Choroid plexus epithelial cell (primary cell): ENCODE results near the gene KCNK5.

ENCODE experiments used
- DNase-seq: peaks from one replicate; pipeline ENCODE4 v3.0.0-alpha.2; 2010; ENCODE audit warnings: low read depth
- H3K4me3 ChIP-seq: 2 replicates; pipeline ENCODE4 v1.5.1; 2011; ENCODE audit warnings: low read depth, mild to moderate bottlenecking, control low read depth, low read length, moderate library complexity
- CTCF ChIP-seq: conservative IDR thresholded peaks from 2 replicates; pipeline ENCODE4 v1.5.1; 2011; ENCODE audit warnings: low read depth, mild to moderate bottlenecking, control low read depth, inconsistent platforms, low read length, moderate library complexity

Gene KCNK5

DNA sequence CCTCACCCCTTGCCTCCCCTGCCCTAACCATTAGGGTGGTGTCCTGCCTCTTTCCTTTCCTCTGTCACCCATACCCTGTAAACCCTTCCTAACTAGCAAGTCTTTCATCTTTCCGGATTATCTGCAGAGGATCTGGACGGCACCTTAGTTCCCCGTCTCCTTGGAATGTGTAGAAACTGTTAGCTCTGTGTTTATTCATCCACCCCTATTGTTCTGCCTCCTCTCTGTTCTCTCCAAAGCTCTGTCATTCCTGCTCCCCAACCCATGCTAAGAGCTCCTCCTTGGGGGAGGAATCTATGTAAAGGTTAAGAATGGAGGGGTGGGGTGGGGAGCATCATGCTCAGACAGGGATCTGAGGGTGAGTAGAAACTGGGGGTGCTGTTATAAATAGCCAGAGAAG, 39.4 kb upstream of the KCNK5 start:
- H3K4me3 ChIP-seq = no peak overlapping the region
- TF ChIP-seq CTCF = no peak
- no peak for DNase-seq

DNA sequence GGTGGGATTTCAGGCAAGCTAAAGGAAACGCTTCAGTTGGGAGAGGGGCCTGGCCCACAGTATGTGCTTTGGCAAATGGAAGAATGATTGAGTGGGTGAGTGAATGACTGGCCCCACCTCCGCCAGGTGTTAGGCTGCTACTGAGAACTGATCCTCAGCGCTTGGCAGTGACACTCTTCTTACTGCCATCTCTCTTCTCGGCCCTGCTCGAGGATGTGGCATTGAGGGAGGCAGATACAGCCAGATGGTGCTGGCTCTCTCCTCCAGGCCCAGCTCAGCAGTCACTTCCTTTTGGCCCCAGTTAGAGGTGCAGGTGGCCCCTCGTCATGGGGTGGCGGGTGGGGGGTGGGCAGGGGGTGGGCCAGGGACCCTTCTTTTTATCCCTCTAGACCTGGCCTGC, 38.9 kb upstream of the KCNK5 start:
- TF ChIP-seq CTCF = no peak
- no peak for DNase-seq
- no peak overlapping the region for H3K4me3 ChIP-seq

DNA sequence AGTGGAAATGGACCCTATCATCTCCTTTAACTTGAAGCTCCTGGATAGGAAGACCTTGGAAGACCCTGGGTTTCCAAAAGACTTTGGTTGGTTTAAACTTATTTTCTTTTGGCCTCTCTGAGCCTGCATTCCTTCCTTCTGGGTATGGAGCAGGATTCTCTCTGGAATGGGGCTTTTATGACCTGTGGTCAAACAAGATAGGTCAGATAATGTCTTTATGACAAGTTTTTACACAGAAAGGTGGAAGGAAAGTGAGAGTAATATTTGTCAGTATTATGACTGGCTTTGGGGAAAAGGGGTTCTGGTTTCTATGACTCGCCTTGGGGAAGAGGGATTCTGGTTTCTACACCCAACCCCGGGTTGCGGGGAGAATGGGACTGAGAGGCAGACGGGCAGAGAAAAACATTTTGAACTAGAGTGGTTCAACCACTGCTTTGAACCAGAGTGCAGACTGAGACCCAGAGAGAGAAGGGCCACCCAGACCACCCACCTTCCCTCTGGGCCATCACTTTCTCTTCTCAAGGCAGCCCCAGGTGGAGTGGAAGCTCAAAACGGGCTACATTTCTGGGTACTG, 37.6 kb upstream of the KCNK5 start:
- no peak for DNase-seq
- H3K4me3 ChIP-seq = no peak overlapping the region
- no peak for TF ChIP-seq CTCF

DNA sequence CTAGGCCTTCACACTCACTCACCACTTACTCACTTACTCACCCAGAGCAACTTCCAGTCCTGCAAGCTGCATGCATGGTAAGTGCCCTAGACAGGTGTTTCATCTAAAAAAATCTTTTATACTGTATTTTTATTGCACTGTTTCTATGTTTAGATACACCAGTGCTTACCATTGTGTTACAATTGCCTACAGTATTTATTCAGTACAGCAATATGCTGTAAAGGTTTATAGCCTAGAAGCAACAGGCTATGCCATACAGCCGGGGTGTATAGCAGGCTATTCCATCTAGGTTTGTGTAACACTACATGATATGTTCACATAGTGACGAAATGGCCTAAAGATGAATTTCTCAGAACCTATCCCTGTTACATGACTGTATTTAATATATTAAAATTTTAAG, 37.1 kb upstream of the KCNK5 start:
- TF ChIP-seq CTCF = no peak
- DNase-seq = no peak
- H3K4me3 ChIP-seq = no peak overlapping the region

GRCh38 chr6:39263303-39264037, 34.2 kb upstream of the KCNK5 start:
- no peak overlapping the region for H3K4me3 ChIP-seq
- TF ChIP-seq CTCF = no peak
- no peak for DNase-seq

GRCh38 chr6:39261751-39262150, 32.5 kb upstream of the KCNK5 start:
- H3K4me3 ChIP-seq = no peak overlapping the region
- TF ChIP-seq CTCF = no peak
- DNase-seq = no peak

DNA sequence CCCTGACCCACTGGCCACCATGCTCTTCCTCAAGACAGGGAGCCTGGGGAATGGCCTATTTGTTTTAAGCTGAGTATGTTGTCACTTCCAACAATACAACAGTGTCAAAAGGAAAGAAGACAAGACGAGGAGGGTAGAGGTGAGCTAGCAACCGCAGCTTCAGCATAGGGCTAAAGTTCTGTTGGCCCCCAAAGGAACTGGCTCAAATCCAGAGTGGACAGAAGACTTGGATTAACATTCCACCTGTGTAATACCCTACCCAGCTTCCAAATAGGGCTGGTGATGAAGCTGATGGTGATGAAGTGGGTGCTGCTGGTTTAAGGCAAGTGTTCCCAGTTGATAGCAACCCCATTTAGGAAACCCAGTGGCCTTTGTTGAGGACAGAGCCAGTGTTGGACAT, 31.7 kb upstream of the KCNK5 start:
- no peak overlapping the region for H3K4me3 ChIP-seq
- TF ChIP-seq CTCF = no peak
- no peak for DNase-seq
